ENCODE results near the gene ABHD14A. TPM values are rescaled to one million over a fixed set of nuclear protein-coding genes. Genes with fewer than 3 reads are reported as not detected.

The ABHD14A gene
- total and polyA plus RNA-seq, 5 donors from 2014 or later: 12.7 to 137 (median 93.2) TPM

GRCh38 chr3:52006820-52007133 is 31.9 kb downstream of the ABHD14A start:
- ATAC-seq (ENCODE audit: low read depth in 2 of 2): no peak
- Mint-ChIP-seq H3K4me3 (no peak overlapping the region), H3K27me3 (no peaks in the 10 kb centered on the region), H3K36me3 (no peaks in the 10 kb centered on the region), H3K9me3 (peaks cover 0 to 1% (median 0%) of the 10 kb centered on the region in 7 donors), H3K27ac (no peak overlapping the region), H3K4me1 (peaks cover 0 to 18% (median under 1%) of the 10 kb centered on the region in 4 donors)
- no peak for DNase-seq
- no peaks in the 10 kb centered on the region for H3K36me3 ChIP-seq (ENCODE audit: control insufficient read depth, insufficient read depth, low read length)
- H3K9me3 ChIP-seq (ENCODE audit: control insufficient read depth in 2 of 2, low read length in 2 of 2): no peaks in the 10 kb centered on the region
- peaks cover 9% of the 10 kb centered on the region for H3K4me1 ChIP-seq (ENCODE audit: control insufficient read depth, insufficient read depth, low read length, poor library complexity, severe bottlenecking)
- H3K4me3 ChIP-seq (ENCODE audit: low read depth, low read length): no peak overlapping the region
- H3K27me3 ChIP-seq (ENCODE audit: control insufficient read depth, insufficient read depth, low read length): no peaks in the 10 kb centered on the region
- H3K27ac ChIP-seq (ENCODE audit: insufficient read depth, low read length, poor library complexity, severe bottlenecking): no peak overlapping the region

DNA sequence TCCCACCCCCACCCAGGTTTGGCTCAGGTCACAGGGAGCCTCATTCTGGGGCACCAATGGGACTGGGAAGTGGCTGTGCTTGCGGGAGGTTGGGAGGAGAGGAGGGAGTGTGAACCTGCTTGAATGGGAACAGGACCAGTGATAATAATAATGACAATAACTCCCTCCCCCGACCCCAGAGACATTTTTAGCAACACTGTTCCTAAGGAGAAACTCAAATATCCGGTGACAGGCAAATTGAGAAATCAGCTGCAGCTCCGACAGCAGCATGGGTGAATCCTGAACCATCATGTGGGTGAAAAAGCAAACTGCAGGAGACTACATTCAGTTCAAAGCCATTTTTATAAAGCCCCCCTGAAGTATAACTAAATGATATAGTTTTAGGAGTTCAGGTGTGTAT is 32.4 kb downstream of the ABHD14A start:
- Histone ChIP-seq H3K4me1 (ENCODE audit: control insufficient read depth, insufficient read depth, low read length, poor library complexity, severe bottlenecking) (peaks cover 8% of the 10 kb centered on the region), H3K36me3 (ENCODE audit: control insufficient read depth, insufficient read depth, low read length) (no peaks in the 10 kb centered on the region), H3K9me3 (ENCODE audit: control insufficient read depth in 2 of 2, low read length in 2 of 2) (no peaks in the 10 kb centered on the region), H3K4me3 (ENCODE audit: low read depth, low read length) (no peak overlapping the region), H3K27ac (ENCODE audit: insufficient read depth, low read length, poor library complexity, severe bottlenecking) (no peak overlapping the region), H3K27me3 (ENCODE audit: control insufficient read depth, insufficient read depth, low read length) (no peaks in the 10 kb centered on the region)
- no peak for DNase-seq
- Mint-ChIP-seq H3K9me3 (peaks cover 0 to 1% (median 0%) of the 10 kb centered on the region in 7 donors), H3K27ac (peak overlapping the region in 1 of 3 donors; percentile 68), H3K36me3 (no peaks in the 10 kb centered on the region), H3K4me3 (no peak overlapping the region), H3K4me1 (peaks cover 0 to 17% (median 0%) of the 10 kb centered on the region in 4 donors), H3K27me3 (no peaks in the 10 kb centered on the region)
- ATAC-seq (ENCODE audit: low read depth in 2 of 2): no peak

- Mint-ChIP-seq H3K27me3 (no peaks in the 10 kb centered on the region), H3K4me3 (no peak overlapping the region), H3K9me3 (peaks cover 0 to 1% (median 0%) of the 10 kb centered on the region in 7 donors), H3K4me1 (peaks cover 0 to 12% (median 0%) of the 10 kb centered on the region in 4 donors), H3K36me3 (no peaks in the 10 kb centered on the region), H3K27ac (no peak overlapping the region)
- ATAC-seq (ENCODE audit: low read depth in 2 of 2) (no peak), DNase-seq (no peak)
- H3K27ac ChIP-seq (ENCODE audit: insufficient read depth, low read length, poor library complexity, severe bottlenecking): no peak overlapping the region
- no peak overlapping the region for H3K4me3 ChIP-seq (ENCODE audit: low read depth, low read length)
- no peaks in the 10 kb centered on the region for H3K9me3 ChIP-seq (ENCODE audit: control insufficient read depth in 2 of 2, low read length in 2 of 2)
- H3K36me3 ChIP-seq (ENCODE audit: control insufficient read depth, insufficient read depth, low read length): no peaks in the 10 kb centered on the region
- H3K4me1 ChIP-seq (ENCODE audit: control insufficient read depth, insufficient read depth, low read length, poor library complexity, severe bottlenecking): peaks cover 8% of the 10 kb centered on the region
- H3K27me3 ChIP-seq (ENCODE audit: control insufficient read depth, insufficient read depth, low read length): no peaks in the 10 kb centered on the region
Measured at GRCh38 chr3:52010431-52010830, 35.6 kb downstream of the ABHD14A start.

DNA sequence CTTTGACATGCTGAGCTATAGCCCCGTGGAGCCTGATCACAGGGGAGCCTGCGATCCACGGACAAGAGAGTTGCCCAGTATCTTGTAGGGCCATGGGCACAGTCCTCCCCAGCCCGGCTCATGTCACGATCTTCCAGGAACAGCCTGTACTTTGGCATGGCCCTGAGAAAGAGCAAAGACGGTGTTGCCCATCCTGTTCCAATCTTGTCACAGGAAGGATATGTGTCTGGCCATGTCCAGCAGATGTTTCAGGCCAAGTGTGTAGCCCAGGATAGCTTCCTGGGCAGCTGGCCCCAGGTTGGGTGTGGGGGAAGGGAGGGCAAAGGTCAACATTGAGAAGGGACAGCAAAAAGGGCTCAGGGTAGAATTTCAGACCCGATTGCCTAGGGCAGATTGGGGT is 37.8 kb downstream of the ABHD14A start:
- H3K4me3 Mint-ChIP-seq: no peak overlapping the region
- no peaks in the 10 kb centered on the region for H3K36me3 Mint-ChIP-seq

DNA sequence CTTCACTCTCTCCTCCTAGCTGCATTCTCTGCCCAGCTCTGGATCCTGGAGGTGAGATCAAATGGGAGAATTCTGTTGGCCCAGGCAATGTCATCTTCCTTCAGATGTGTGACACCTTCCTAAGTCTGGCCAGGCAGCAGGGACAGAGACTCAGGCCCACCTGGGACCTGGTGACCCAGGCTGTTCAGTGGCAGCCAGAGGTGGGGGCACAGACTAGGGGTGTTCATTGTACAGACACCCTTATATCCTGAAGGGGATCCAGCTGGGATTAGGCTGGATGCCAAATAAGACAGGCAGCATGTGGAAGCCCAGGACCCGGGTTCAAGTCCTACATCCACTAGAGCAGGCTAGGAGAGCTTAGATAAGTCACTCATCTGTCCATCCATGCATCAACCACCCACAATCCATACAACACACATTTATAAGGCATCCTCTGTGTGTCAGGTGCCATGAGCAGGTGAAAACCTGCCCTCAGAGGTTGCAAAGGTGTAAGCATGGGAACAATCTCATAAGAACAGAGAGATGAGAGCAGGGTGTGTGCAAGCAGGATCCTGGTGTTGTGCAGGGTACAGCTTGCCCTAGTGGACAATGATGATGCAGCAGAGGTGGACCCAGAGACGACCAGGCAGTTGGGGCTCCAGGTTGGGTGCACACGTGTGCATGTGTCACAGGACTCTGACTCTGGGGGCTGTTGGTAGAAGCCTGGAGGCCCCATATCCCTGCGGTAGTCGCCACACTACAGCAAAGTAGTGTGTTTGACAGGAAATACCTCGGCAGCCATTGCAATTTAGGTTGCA is 39.1 kb downstream of the ABHD14A start:
- H3K27ac ChIP-seq (ENCODE audit: insufficient read depth, low read length, poor library complexity, severe bottlenecking): no peak overlapping the region
- no peaks in the 10 kb centered on the region for H3K4me1 ChIP-seq (ENCODE audit: control insufficient read depth, insufficient read depth, low read length, poor library complexity, severe bottlenecking)
- peak overlapping the region in 1 of 3 donors; percentile 35 for H3K27ac Mint-ChIP-seq
- no peak overlapping the region for H3K4me3 ChIP-seq (ENCODE audit: low read depth, low read length)
- DNase-seq (no peak), ATAC-seq (ENCODE audit: low read depth in 2 of 2) (no peak)
- no peaks in the 10 kb centered on the region for H3K27me3 ChIP-seq (ENCODE audit: control insufficient read depth, insufficient read depth, low read length)
- peaks cover 0 to 2% (median 0%) of the 10 kb centered on the region in 4 donors for H3K4me1 Mint-ChIP-seq
- no peaks in the 10 kb centered on the region for H3K36me3 ChIP-seq (ENCODE audit: control insufficient read depth, insufficient read depth, low read length)
- H3K9me3 Mint-ChIP-seq: peaks cover 0 to 1% (median 0%) of the 10 kb centered on the region in 7 donors
- H3K4me3 Mint-ChIP-seq: no peak overlapping the region
- no peaks in the 10 kb centered on the region for H3K27me3 Mint-ChIP-seq
- no peaks in the 10 kb centered on the region for H3K36me3 Mint-ChIP-seq
- no peaks in the 10 kb centered on the region for H3K9me3 ChIP-seq (ENCODE audit: control insufficient read depth in 2 of 2, low read length in 2 of 2)

More for the DNA sequence above, 37.8 kb downstream of the ABHD14A start:
- Histone ChIP-seq H3K4me1 (ENCODE audit: control insufficient read depth, insufficient read depth, low read length, poor library complexity, severe bottlenecking) (no peaks in the 10 kb centered on the region), H3K27ac (ENCODE audit: insufficient read depth, low read length, poor library complexity, severe bottlenecking) (no peak overlapping the region), H3K9me3 (ENCODE audit: control insufficient read depth in 2 of 2, low read length in 2 of 2) (no peaks in the 10 kb centered on the region), H3K4me3 (ENCODE audit: low read depth, low read length) (no peak overlapping the region), H3K36me3 (ENCODE audit: control insufficient read depth, insufficient read depth, low read length) (no peaks in the 10 kb centered on the region), H3K27me3 (ENCODE audit: control insufficient read depth, insufficient read depth, low read length) (no peaks in the 10 kb centered on the region)
- Mint-ChIP-seq H3K4me1 (peaks cover 0 to 2% (median 0%) of the 10 kb centered on the region in 4 donors), H3K27ac (no peak overlapping the region), H3K9me3 (peaks cover 0 to 1% (median 0%) of the 10 kb centered on the region in 7 donors), H3K27me3 (no peaks in the 10 kb centered on the region)
- ATAC-seq (ENCODE audit: low read depth in 2 of 2) (no peak), DNase-seq (no peak)

DNA sequence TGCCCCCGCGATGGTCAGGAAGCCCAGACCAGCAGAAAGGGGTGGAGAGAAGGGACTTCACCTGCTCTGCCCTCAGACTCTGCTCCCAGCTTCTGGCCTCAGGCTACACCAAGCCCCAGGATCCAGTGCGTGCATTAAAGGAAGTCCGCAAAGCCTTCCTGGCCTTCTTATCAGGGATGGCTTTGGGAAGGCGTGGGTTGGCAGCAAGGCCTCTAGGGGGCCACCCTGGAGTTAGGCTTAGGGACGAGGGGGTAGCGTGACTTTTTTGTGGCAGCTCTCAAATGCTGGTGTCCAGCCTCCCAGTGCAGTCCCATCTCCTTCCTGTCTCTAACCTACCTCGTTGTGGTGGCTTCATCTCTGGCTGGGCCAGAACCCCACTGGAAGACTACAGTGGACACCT is 39.7 kb downstream of the ABHD14A start:
- H3K9me3 ChIP-seq (ENCODE audit: control insufficient read depth in 2 of 2, low read length in 2 of 2): no peaks in the 10 kb centered on the region
- no peak overlapping the region for H3K4me3 ChIP-seq (ENCODE audit: low read depth, low read length)
- Mint-ChIP-seq H3K27ac (no peak overlapping the region), H3K27me3 (no peaks in the 10 kb centered on the region), H3K9me3 (peaks cover 0 to 1% (median 0%) of the 10 kb centered on the region in 7 donors), H3K4me1 (peaks cover 0 to 2% (median 0%) of the 10 kb centered on the region in 4 donors), H3K4me3 (no peak overlapping the region), H3K36me3 (no peaks in the 10 kb centered on the region)
- no peak for DNase-seq
- no peaks in the 10 kb centered on the region for H3K36me3 ChIP-seq (ENCODE audit: control insufficient read depth, insufficient read depth, low read length)
- H3K27ac ChIP-seq (ENCODE audit: insufficient read depth, low read length, poor library complexity, severe bottlenecking): no peak overlapping the region
- no peaks in the 10 kb centered on the region for H3K4me1 ChIP-seq (ENCODE audit: control insufficient read depth, insufficient read depth, low read length, poor library complexity, severe bottlenecking)
- ATAC-seq (ENCODE audit: low read depth in 2 of 2): no peak
- H3K27me3 ChIP-seq (ENCODE audit: control insufficient read depth, insufficient read depth, low read length): no peaks in the 10 kb centered on the region

- H3K4me3 ChIP-seq (ENCODE audit: low read depth, low read length): no peak overlapping the region
- Mint-ChIP-seq H3K27me3 (no peaks in the 10 kb centered on the region), H3K36me3 (no peaks in the 10 kb centered on the region), H3K4me3 (no peak overlapping the region), H3K4me1 (no peaks in the 10 kb centered on the region), H3K27ac (no peak overlapping the region), H3K9me3 (peaks cover 0 to 1% (median 0%) of the 10 kb centered on the region in 7 donors)
- no peaks in the 10 kb centered on the region for H3K9me3 ChIP-seq (ENCODE audit: control insufficient read depth in 2 of 2, low read length in 2 of 2)
- H3K36me3 ChIP-seq (ENCODE audit: control insufficient read depth, insufficient read depth, low read length): no peaks in the 10 kb centered on the region
- no peak for DNase-seq
- no peak for ATAC-seq (ENCODE audit: low read depth in 2 of 2)
- H3K27ac ChIP-seq (ENCODE audit: insufficient read depth, low read length, poor library complexity, severe bottlenecking): no peak overlapping the region
- no peaks in the 10 kb centered on the region for H3K4me1 ChIP-seq (ENCODE audit: control insufficient read depth, insufficient read depth, low read length, poor library complexity, severe bottlenecking)
- H3K27me3 ChIP-seq (ENCODE audit: control insufficient read depth, insufficient read depth, low read length): no peaks in the 10 kb centered on the region
Measured at GRCh38 chr3:52015438-52016228, 40.8 kb downstream of the ABHD14A start.
